Keratinocyte (primary cell): ENCODE data around the gene SH3GLB2. TPM values are rescaled to one million over a fixed set of nuclear protein-coding genes. Genes with fewer than 3 reads are reported as not detected.

ENCODE experiments used
- DNase-seq: peaks from one replicate; pipeline ENCODE4 v3.0.0-alpha.2; 2011; ENCODE audit warnings: low read depth, missing footprints, low spot score
- FAIRE-seq: peaks from 2 replicates; lab custom pipeline; 2011; peaks lifted over from hg19 to GRCh38; lab: Jason Lieb, UNC
- H2AFZ ChIP-seq: 2 replicates; pipeline ENCODE4 v1.6.0; 2012; ENCODE audit warnings: low read length, control low read depth, inconsistent platforms; ENCODE audit not compliant: control insufficient read depth
- H3K27ac ChIP-seq: 2 replicates; pipeline ENCODE4 v1.5.1; 2011; ENCODE audit warnings: low read length; ENCODE audit not compliant: control insufficient read depth, insufficient read depth
- H3K27me3 ChIP-seq: 3 replicates; pipeline ENCODE4 v1.6.0; 2011; ENCODE audit warnings: low read length; ENCODE audit not compliant: control insufficient read depth, insufficient read depth; ENCODE audit errors: extremely low read depth
- H3K36me3 ChIP-seq, 2 experiments: 2 replicates in 1 of 2; 3 replicates in 1 of 2; pipeline ENCODE4 v1.5.1; 2011; ENCODE audit warnings: low read length in 2 of 2, mild to moderate bottlenecking in 1 of 2; ENCODE audit not compliant: control insufficient read depth in 2 of 2, insufficient read depth in 2 of 2; ENCODE audit errors: extremely low read depth in 1 of 2
- H3K4me1 ChIP-seq: 3 replicates; pipeline ENCODE4 v1.5.1; 2011; ENCODE audit warnings: low read length; ENCODE audit not compliant: control insufficient read depth, insufficient read depth; ENCODE audit errors: extremely low read depth
- H3K4me2 ChIP-seq: 3 replicates; pipeline ENCODE4 v1.6.0; 2011; ENCODE audit warnings: low read depth, low read length; ENCODE audit not compliant: control insufficient read depth, insufficient read depth; ENCODE audit errors: extremely low read depth
- H3K4me3 ChIP-seq, 3 experiments: fragments of 200-600 bp in 1 of 3; sonication (generic) in 1 of 3; 2 replicates in 2 of 3; 3 replicates in 1 of 3; pipeline ENCODE4 v1.5.1; 2011 to 2016; ENCODE audit warnings: low read length in 3 of 3, mild to moderate bottlenecking in 3 of 3, control low read depth in 2 of 3, inconsistent platforms in 1 of 3, low read depth in 1 of 3, mixed read lengths in 1 of 3, mixed run types in 1 of 3, moderate library complexity in 1 of 3; ENCODE audit not compliant: control insufficient read depth in 2 of 3, insufficient read depth in 2 of 3; ENCODE audit errors: extremely low read depth in 1 of 3
- H3K79me2 ChIP-seq: 2 replicates; pipeline ENCODE4 v1.6.0; 2012; ENCODE audit warnings: low read length; ENCODE audit not compliant: control insufficient read depth, insufficient read depth
- H3K9ac ChIP-seq: 3 replicates; pipeline ENCODE4 v1.6.0; 2011; ENCODE audit warnings: low read length; ENCODE audit not compliant: control insufficient read depth, insufficient read depth; ENCODE audit errors: extremely low read depth
- H3K9me1 ChIP-seq: 3 replicates; pipeline ENCODE4 v1.6.0; 2011; ENCODE audit warnings: low read length; ENCODE audit not compliant: control insufficient read depth, insufficient read depth; ENCODE audit errors: extremely low read depth
- H3K9me3 ChIP-seq: 2 replicates; pipeline ENCODE4 v1.5.1; 2012; ENCODE audit warnings: low read depth, low read length; ENCODE audit not compliant: control insufficient read depth
- H4K20me1 ChIP-seq: 3 replicates; pipeline ENCODE4 v1.6.0; 2011; ENCODE audit warnings: low read length; ENCODE audit not compliant: control insufficient read depth, insufficient read depth; ENCODE audit errors: extremely low read depth
- EZH2 ChIP-seq: IDR thresholded peaks from one replicate; pipeline ENCODE4 v1.6.1; 2012; ENCODE audit warnings: inconsistent platforms, mild to moderate bottlenecking, low read length, moderate library complexity
- dilution Hi-C: fragments of 300-500 bp; cut with MboI; formaldehyde crosslinking; loops from one replicate; pipeline ENCODE4 v1.7.0; 2020; ENCODE audit warnings: low sequenced_read_pairs; ENCODE audit not compliant: extremely low pct_ligation_motif_present
- polyA plus RNA-seq, 5 experiments: library from polyadenylated mRNA; depleted of rRNA in 3 of 5; stranded (reverse) in 3 of 5; stranded (forward) in 1 of 5; unstranded in 1 of 5; fragments of >200 nt; gene quantifications; 1 replicate in 1 of 5; 2 replicates in 3 of 5; 3 replicates in 1 of 5; pipeline versions ENCODE4 v1.2.1 to v1.2.3, GENCODE V29; 2011 to 2012; ENCODE audit warnings: missing spikeins in 2 of 5, low read depth in 1 of 5, low replicate concordance in 1 of 5
- TF ChIP-seq, protein P1 (sequence below), 3 experiments: IDR thresholded peaks in 1 of 3; conservative IDR thresholded peaks in 1 of 3; optimal IDR thresholded peaks in 1 of 3; 2 replicates in 2 of 3; 3 replicates in 1 of 3; pipeline versions ENCODE3 to v1.5.1; 2011; ENCODE audit warnings: low read length in 3 of 3, mild to moderate bottlenecking in 3 of 3, moderate library complexity in 2 of 3, control low read depth in 1 of 3, inconsistent platforms in 1 of 3; ENCODE audit not compliant: insufficient read depth in 2 of 3; ENCODE audit errors: extremely low read depth in 1 of 3

Gene SH3GLB2
- polyA plus RNA-seq, 1 donor (not counting 4 experiments of a cell fraction or from before 2014, with no cell fraction given): 37.1 TPM

- no peak for DNase-seq
- Histone ChIP-seq H3K9me1 (no peaks in the 10 kb centered on the region), H3K4me3 (no peak overlapping the region), H3K79me2 (no peaks in the 10 kb centered on the region), H3K27me3 (no peaks in the 10 kb centered on the region), H3K9me3 (no peaks in the 10 kb centered on the region), H3K4me2 (no peak overlapping the region), H3K27ac (no peak overlapping the region), H4K20me1 (peaks cover 3% of the 10 kb centered on the region), H3K4me1 (peaks cover 11% of the 10 kb centered on the region), H3K36me3 (peaks cover 43 to 59% of the 10 kb centered on the region in 2 experiments), H3K9ac (no peak overlapping the region), H2AFZ (no peak overlapping the region)
- TF ChIP-seq EZH2: no peak
- TF ChIP-seq, protein P1, sequence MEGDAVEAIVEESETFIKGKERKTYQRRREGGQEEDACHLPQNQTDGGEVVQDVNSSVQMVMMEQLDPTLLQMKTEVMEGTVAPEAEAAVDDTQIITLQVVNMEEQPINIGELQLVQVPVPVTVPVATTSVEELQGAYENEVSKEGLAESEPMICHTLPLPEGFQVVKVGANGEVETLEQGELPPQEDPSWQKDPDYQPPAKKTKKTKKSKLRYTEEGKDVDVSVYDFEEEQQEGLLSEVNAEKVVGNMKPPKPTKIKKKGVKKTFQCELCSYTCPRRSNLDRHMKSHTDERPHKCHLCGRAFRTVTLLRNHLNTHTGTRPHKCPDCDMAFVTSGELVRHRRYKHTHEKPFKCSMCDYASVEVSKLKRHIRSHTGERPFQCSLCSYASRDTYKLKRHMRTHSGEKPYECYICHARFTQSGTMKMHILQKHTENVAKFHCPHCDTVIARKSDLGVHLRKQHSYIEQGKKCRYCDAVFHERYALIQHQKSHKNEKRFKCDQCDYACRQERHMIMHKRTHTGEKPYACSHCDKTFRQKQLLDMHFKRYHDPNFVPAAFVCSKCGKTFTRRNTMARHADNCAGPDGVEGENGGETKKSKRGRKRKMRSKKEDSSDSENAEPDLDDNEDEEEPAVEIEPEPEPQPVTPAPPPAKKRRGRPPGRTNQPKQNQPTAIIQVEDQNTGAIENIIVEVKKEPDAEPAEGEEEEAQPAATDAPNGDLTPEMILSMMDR (optimal IDR thresholded peaks at IDR 0.05 in 1 of 3, IDR thresholded peaks at IDR 0.05 in 1 of 3, conservative IDR thresholded peaks at IDR 0.05 in 1 of 3; ENCODE audit: extremely low read depth in 1 of 3, insufficient read depth in 2 of 3, low read length in 3 of 3): no peak
- no peak for FAIRE-seq
- dilution Hi-C loops: no loop called here
Measured at GRCh38 chr9:129002992-129003391, 25.1 kb downstream of the SH3GLB2 start.

- DNase-seq (no peak), FAIRE-seq (no peak)
- no peak overlapping the region for H3K4me3 ChIP-seq
- peaks cover 44 to 63% of the 10 kb centered on the region in 2 experiments for H3K36me3 ChIP-seq
- peaks cover 7% of the 10 kb centered on the region for H3K4me1 ChIP-seq
- no peak overlapping the region for H3K9ac ChIP-seq
- H3K4me2 ChIP-seq: no peak overlapping the region
- H3K9me1 ChIP-seq: no peaks in the 10 kb centered on the region
- no peaks in the 10 kb centered on the region for H3K27me3 ChIP-seq
- TF ChIP-seq, protein P1 (optimal IDR thresholded peaks at IDR 0.05 in 1 of 3, IDR thresholded peaks at IDR 0.05 in 1 of 3, conservative IDR thresholded peaks at IDR 0.05 in 1 of 3; ENCODE audit: extremely low read depth in 1 of 3, insufficient read depth in 2 of 3, low read length in 3 of 3): no peak
- no peak for TF ChIP-seq EZH2
- H2AFZ ChIP-seq: no peak overlapping the region
- no peaks in the 10 kb centered on the region for H4K20me1 ChIP-seq
- H3K9me3 ChIP-seq: no peaks in the 10 kb centered on the region
- H3K27ac ChIP-seq: no peak overlapping the region
- no peaks in the 10 kb centered on the region for H3K79me2 ChIP-seq
- dilution Hi-C loops: no loop called here
Measured at GRCh38 chr9:129001504-129002325, 26.4 kb downstream of the SH3GLB2 start.
